Lower leg skin (tissue), 4 donors: ENCODE data around the gene XG. TPM values are rescaled to one million over a fixed set of nuclear protein-coding genes. Genes with fewer than 3 reads are reported as not detected.
A peak's percentile ranks its signal among the peaks of the same experiment; 100 is the strongest.
"Not testable (repeated sequence)": the region's sequence is repeated elsewhere in the genome, so short reads cannot be mapped to it uniquely, and the experiment has no call there.

ENCODE experiments used
- DNase-seq, 2 donors: peaks; one replicate each; pipeline ENCODE4 v3.0.0-alpha.2; 2019; ENCODE audit warnings: low spot score in 2 of 2
- H3K4me3 ChIP-seq: fragments of 200-600 bp; sonication (generic); 2 replicates; pipeline ENCODE4 v1.5.1; 2017; ENCODE audit warnings: mild to moderate bottlenecking, low read depth; ENCODE audit not compliant: poor library complexity, severe bottlenecking
- POLR2A ChIP-seq, 2 donors: fragments of 450-650 bp; IDR thresholded peaks; one replicate each; pipeline ENCODE4 v1.6.1; 2016 to 2017; ENCODE audit warnings: antibody characterized with exemption in 2 of 2, mild to moderate bottlenecking in 1 of 2, moderate library complexity in 1 of 2
- WGBS, 2 donors: methylation state at CpG; one replicate each; pipeline ENCODE4 v1.1.5; 2018; 5-methylcytosine and 5-hydroxymethylcytosine counted together
- intact Hi-C: fragments of 100-400 bp; cut with DNase I; formaldehyde crosslinking; loops from one replicate; pipeline ENCODE4 v1.15.0; 2023; ENCODE audit warnings: low total_unique reads
- total RNA-seq, 4 donors: library from RNA; depleted of rRNA; stranded (reverse); fragments of >200 nt; gene quantifications; one replicate each; pipeline ENCODE4 v1.1.0, GENCODE V29; 2016
- TF ChIP-seq, protein P1 (sequence below), 3 donors: fragments of 450-650 bp; IDR thresholded peaks; one replicate each; pipeline ENCODE4 v1.5.1; 2016; ENCODE audit warnings: antibody characterized with exemption in 3 of 3, mild to moderate bottlenecking in 3 of 3, moderate library complexity in 2 of 3

XG gene
- total RNA-seq, 4 donors from 2014 or later: 40.7 to 113 (median 67.6) TPM

DNA sequence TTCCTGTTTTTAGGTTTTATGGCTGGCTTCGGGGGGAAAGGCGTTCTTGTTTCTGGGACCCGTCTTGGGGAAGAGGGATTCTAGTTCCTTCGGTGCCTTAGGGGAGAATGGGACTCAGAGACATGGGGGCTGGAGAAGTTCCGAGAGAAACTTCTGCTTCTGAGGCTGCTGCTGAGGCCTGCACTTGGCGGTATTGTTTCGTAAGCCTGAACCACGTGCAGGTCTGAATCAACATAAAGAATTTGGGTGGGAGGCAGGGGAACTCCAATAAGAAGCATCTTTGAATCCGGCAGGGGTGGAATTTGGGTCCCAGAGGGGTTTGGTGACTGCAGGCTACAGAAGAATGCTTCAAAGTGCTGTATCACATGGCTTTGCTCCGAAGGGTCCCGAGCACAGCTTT lies 15.1 kb downstream of the XG start:
- WGBS, 2 donors: 76 to 78% methylated on average over 11 of the region's 11 CpGs
- intact Hi-C loops: no loop called here
- H3K4me3 ChIP-seq: no peak overlapping the region
- DNase-seq: no peak
- TF ChIP-seq, protein P1, sequence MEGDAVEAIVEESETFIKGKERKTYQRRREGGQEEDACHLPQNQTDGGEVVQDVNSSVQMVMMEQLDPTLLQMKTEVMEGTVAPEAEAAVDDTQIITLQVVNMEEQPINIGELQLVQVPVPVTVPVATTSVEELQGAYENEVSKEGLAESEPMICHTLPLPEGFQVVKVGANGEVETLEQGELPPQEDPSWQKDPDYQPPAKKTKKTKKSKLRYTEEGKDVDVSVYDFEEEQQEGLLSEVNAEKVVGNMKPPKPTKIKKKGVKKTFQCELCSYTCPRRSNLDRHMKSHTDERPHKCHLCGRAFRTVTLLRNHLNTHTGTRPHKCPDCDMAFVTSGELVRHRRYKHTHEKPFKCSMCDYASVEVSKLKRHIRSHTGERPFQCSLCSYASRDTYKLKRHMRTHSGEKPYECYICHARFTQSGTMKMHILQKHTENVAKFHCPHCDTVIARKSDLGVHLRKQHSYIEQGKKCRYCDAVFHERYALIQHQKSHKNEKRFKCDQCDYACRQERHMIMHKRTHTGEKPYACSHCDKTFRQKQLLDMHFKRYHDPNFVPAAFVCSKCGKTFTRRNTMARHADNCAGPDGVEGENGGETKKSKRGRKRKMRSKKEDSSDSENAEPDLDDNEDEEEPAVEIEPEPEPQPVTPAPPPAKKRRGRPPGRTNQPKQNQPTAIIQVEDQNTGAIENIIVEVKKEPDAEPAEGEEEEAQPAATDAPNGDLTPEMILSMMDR (IDR thresholded peaks at IDR 0.05): no peak
- TF ChIP-seq POLR2A (IDR thresholded peaks at IDR 0.05): no peak

DNA sequence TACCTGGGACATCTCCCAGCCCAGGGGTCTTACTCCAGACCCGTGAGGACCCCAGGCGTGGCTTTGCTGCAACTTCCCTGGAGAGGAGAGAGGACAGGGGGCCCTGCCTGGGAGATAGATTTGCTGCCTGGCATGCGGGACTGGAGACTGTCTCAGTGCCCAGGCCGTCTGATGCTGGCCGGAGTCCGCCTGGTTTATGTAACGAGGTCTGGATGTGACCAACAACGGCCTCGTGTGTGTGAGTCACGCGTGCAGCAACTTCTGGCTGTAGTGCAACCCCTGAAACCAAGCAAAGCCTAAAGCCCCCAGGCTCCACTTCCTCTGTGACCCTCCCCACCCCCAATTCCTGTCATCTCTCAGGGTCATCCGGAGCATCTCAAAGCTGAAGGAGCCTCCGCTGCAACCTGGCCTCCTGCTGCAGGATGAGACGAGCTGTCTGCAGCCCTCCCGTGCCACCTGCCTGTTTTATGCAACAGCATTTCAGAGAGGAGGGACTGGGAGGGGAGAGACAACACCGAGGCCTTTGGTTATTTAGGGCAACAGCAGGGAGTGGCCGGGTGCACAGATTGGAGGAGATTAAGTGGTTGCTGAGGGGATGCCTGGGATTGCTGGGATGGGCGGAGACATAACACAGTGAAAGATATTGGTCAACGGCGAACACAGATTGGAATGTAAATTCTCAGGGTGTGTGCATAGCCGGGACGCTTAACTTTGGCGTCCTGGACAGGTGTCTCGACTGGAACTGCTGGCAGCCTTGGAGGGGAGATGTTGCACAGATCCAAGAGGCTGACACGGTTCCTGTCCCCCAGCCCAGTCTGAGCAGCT lies 16.0 kb downstream of the XG start:
- intact Hi-C loops: no loop called here
- TF ChIP-seq, protein P1 (IDR thresholded peaks at IDR 0.05): no peak
- no peak for TF ChIP-seq POLR2A (IDR thresholded peaks at IDR 0.05)
- WGBS, 2 donors: 49 to 55% methylated on average over 25 of the region's 25 CpGs
- peak; percentile 74 to 95 for DNase-seq
- no peak overlapping the region for H3K4me3 ChIP-seq

DNA sequence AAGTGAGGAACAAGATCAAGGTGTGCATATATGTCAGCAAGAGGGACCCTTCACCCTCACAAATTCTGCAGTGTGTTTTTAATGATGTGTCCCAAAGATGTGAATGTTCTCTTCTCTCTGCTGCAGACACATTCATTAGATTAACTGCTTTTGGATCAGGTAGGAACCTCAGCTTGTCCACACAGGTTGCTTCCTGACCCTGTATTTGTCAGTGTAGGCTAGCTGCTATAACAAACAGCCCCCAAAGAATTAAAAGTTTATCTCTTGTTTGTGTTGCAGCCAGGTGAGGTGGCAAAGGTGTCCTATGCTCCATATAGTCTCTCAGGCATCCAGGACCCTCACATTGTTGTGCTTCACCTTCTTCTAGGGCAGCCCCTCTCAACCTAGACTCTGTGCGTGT lies 17.8 kb downstream of the XG start:
- TF ChIP-seq, protein P1 (IDR thresholded peaks at IDR 0.05): no peak
- no peak for TF ChIP-seq POLR2A (IDR thresholded peaks at IDR 0.05)
- intact Hi-C loops: no loop called here
- H3K4me3 ChIP-seq: no peak overlapping the region
- 100% methylated on average over 1 of the region's 1 CpG for WGBS, 2 donors
- DNase-seq: no peak

DNA sequence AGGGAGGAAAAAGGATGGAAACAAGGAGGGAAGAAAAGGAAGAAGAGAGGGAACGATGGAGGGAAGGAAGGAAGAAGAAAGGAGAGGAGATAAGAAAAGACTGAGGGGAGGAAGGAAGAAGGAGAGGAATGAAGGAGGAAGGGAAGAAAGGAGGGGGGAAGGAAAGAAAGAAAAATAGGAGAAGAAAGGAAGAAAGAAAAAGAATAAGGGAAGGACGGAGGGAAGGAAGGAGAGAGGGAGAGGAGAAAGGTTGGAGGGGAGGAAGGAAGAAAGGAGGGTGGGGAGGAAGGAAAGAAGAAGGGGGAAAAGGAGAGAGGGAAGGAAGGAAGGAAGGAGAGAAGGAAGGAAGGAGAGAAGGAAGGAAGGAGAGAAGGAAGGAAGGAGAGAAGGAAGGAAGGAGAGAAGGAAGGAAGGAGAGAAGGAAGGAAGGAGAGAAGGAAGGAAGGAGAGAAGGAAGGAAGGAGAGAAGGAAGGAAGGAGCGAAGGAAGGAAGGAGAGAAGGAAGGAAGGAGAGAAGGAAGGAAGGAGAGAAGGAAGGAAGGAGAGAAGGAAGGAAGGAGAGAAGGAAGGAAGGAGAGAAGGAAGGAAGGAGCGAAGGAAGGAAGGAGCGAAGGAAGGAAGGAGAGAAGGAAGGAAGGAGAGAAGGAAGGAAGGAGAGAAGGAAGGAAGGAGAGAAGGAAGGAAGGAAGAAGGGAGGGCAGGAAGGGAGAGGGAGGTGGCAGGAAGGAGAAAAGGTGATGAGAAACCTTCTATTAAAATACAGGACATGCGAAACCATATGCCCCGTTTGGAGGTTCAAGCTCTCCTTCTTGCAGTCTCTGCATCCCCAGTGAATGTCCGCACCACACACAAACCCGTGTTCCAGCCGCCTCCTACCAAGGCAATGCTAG lies 21.6 kb downstream of the XG start:
- intact Hi-C loops, H3K4me3 ChIP-seq, DNase-seq: not testable (repeated sequence)
- WGBS, 2 donors: 85 to 91% methylated on average over 8 to 10 of the region's 10 CpGs

DNA sequence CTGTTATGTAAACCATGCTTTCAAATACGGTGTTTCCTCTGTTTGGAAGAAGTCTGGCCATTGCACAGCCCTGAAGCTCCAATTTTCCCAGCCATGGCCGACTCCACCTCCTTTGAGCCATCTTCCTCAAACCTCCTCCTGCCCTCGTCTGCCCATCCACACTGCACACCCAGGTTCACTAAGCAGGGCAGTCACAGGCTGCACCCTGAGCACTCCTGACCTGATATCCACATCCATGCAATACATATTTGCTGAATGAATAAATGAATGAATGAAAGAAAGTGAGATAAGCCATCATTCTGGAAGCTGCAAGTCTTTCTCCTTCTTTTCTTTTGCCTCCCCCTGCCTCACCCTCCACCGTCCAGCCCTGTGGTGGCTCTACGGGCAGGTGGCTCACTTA lies 22.2 kb downstream of the XG start:
- DNase-seq: no peak
- intact Hi-C loops: no loop called here
- TF ChIP-seq, protein P1 (IDR thresholded peaks at IDR 0.05): no peak
- 89 to 95% methylated on average over 5 of the region's 5 CpGs for WGBS, 2 donors
- H3K4me3 ChIP-seq: no peak overlapping the region

DNA sequence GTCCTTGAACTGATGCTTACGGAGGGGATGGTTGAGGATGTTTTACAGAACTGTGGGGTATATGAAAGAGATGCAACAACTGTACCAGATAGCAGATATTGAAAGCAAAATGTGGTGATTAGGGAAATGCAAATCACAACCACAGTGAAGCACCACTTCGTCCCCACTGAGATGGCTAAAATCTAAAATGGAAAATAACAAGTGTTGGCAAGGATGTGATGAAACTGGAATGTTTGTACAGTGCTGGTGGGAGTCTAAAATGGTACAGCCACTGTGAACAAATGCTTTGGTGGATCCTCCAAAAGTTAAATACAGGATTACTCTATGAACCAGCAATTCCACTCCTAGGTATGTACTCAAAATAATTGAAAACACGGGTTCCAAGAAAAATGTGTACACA lies 22.9 kb downstream of the XG start:
- no peak for DNase-seq
- no peak overlapping the region for H3K4me3 ChIP-seq
- 91 to 97% methylated on average over 3 of the region's 3 CpGs for WGBS, 2 donors
- intact Hi-C loops: no loop called here
- TF ChIP-seq, protein P1 (IDR thresholded peaks at IDR 0.05): no peak

DNA sequence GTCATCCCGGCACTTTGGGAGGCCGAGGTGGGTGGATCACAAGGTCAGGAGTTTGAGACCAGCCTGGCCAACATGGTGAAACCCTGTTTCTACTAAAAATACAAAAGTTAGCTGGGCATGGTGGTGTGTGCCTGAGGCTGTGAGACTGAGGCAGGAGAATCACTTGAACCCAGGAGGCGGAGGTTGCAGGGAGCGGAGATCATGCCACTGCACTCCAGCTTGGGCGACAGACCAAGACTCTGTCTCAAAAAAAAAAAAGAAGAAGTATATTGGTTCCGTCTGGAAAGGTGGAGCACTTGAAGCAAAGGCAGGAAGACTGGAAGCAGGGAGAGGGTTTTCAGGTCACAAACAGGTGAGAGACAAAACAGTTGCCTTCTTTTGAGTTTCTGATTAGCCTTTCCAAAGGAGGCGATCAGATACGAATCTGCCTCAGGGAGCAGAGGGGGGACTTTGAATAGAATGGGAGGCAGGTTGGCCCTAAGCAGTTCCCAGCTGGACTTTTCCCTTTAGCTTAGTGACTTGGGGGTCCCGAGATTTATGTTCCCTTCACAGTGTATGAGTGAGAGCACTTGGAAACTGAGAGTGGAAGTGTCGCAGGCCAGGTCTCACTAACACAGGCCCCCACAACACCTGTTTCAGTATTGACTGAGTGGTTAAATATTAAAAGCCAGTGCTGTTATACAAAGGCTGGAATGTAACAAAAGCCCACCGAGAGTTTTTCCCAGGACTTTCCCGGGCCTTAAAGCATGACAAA lies 28.8 kb downstream of the XG start:
- 82 to 85% methylated on average over 11 to 12 of the region's 12 CpGs for WGBS, 2 donors
- intact Hi-C loops, DNase-seq, H3K4me3 ChIP-seq: not testable (repeated sequence)
